Fibroblast of skin of left biceps (primary cell): ENCODE results near the gene DPP7.
"Not testable (repeated sequence)": the region's sequence is repeated elsewhere in the genome, so short reads cannot be mapped to it uniquely, and the experiment has no call there.

Source experiments
- DNase-seq, 2 experiments: peaks; one replicate each; pipeline ENCODE4 v3.0.0-alpha.2; 2013; ENCODE audit warnings: low read depth in 2 of 2

DPP7 gene

DNA sequence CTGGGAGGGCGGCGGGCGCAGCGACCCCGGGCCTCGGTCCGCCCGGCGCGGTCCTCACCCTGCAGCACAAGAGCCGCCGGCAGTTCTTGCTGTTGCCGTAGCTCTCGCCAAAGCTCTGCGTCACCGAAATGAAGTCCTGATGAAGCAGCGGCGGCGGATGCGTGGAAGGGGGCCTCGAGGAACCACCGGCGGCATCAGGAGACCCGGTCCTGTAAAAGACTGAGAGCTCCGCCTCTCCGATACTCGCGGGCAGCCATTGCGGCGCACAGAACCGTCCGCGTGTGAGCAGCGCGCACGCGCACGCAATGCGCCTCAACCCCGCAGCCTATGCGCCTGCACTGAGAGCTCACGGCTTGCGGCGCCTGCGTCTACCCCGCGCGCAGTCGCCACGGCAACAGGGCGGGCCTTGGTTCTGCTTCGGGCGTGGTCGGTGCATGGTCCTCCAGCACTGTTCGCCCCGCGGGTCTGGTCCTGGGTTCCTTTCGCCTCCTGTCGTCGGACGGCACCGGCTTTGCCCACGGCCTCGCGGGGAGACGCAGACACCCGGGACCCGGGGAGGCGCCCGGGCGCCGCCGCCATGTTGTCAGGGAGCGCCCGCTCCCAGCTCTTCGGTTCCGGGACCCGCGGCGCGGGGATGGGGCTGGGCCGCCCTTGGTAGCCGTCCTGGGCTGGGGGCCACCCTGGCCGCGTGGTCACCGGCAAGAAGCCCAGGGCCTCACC lies 15.1 kb upstream of the DPP7 start:
- DNase-seq, result peak; percentile 67 to 71

DNA sequence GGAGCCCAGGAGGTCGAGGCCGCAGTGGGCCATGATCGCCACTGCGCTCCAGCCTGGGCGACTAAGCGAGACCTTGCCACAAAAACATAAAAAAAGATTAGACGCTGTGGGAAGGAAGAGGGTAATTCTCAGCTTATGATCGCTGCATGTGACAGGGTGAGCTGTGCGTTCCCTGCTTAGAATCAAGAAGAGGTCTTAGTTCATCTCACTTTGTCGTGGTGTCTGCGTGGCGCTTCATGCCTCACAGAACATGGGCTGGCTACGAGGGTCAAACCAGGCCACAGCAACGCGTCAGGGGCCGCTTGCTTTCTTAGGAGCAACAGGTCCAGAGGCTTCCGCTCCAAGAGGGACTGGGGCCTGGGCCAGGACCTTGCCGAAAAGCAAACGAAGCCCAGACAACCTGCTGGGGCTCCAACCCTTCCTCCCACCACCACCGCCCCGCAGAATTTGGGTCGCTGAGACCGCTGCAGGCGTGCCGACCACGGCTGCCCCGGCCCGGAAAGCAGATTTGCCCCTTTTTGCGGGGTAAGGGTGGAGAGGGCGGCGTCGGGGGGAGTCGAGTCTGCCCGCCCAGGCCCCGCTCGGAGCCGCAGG lies 14.4 kb upstream of the DPP7 start:
- DNase-seq, result no peak

DNA sequence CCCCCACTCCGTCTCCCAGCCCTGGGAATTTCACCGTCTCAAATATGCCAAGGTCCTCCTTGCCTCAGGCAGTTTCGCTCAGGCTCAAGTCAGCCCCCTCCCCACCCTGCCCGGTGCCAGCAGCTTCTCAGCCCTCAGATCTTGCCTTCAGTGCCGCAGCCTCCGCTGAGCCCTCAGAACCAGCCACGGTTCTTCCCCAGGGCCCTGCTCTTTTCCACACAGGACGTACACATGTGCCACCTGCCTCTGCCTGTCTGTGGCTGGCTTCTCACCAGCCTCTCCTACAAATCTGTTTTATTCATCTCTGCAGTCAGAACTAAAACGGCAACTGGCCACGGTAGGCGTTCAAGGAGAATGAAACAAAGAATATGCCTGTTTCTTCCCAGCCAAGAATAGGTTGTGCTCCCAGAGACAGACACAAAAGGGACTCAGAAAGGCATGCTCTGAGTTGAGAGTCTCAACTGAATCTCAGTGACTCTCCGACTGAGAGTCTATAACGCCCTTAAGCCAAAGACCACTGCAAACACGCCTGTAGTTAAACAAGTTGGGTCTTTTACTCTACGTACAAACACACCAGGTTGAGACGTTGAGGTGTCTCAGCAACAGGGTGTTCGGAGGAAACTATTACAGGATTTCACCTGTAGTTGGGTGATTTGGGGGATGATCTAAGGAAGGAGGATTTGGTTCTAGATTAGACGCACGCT lies 13.8 kb upstream of the DPP7 start:
- DNase-seq, result no peak

DNA sequence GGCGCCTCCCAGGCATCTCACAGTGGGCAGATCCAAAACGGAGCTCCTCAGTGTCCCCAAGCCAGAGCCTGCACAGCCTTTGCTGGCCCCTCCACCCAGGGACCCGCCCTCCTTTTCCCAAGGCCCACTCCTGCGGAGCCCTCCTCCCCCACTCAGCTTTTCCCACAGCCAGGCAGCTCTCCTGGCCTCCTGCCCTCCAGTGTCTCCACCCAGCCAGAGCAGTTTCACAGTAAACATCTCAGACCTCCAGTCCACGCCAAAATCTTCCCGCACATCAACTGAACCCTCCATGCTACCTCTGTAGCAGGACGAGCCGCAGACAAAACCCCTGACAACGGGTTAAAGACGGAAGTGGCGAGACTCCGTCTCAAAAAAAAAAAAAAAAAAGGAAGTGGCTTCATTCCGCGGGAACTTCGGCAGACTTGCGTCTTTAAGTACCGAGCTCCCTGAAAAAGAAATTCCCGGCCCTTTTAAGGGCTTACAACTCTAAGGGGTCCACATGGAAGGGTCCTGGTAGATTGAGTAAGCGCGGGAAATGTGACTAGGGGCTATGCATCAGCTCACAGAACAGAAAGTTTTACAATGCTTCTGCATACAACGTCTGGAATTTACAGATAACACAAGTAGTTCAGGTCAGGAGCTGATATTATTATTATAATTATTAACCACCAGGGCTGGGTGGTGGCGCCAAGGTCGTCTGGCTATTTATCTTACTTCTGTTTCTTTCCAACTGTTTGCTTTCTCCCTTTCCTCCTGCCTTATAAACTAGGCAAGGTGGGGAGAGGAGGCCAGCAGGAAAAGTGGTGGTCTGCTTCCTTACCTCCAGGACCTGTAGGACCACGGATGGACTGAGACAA lies 13.0 kb upstream of the DPP7 start:
- DNase-seq, result no peak

DNA sequence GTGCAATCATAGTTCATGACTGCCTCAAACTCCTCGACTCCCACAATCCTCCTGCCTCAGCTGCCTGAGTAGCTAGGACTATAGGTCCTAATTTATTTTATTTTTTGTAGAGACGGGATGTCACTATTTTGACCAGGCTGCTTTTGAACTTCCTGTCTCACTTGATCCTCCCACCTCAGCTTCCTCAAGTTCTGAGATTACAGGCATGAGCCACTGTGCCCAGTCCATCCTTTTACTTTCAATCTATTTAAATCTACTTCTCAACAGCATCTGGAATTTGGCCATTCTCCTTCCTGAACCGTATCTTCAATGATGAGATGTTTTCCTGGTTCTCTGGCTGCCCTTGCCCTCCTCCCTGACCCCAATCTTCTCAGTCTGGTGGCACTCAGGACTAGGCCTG lies 12.3 kb upstream of the DPP7 start:
- DNase-seq, result no peak

DNA sequence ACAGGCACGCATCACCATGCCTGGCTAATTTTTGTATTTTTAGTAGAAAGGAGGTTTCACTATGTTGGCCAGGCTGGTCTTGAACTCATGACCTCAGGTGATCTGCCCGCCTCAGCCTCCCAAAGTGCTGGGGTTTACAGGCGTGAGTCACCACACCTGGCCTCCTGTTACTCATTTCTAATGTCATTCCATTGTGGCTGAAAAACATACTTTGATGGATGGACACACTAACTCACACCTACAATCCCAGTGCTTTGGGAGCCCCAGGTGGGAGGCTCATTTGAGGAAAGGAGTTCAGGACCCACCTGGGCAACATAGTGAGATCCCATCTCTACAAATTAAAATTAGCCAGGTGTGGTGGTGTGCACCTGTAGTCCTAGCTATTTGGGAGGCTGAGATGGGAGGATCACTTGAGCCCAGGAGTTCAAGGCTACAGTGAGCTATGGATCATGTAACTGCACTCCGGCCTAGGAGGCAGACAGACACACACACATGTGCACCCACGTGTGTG lies 9.5 kb upstream of the DPP7 start:
- DNase-seq, result not testable (repeated sequence)

DNA sequence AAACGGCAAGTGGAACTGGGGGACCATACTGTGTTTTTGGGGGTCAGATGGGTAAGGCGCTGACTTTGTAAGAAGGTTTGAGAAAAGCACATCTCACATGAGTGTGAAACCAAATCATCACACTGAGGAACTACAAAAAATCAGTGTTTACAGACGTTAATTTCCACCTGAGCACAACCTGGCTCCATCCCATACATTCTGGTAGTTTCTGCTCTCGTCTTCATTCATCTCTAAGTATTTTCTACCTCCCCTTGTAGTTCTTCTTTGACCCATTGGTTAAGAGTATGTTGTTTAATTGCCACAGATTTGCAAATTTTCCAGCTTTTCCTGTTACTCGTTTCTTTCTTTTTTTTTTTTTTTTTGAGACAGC lies 8.9 kb upstream of the DPP7 start:
- DNase-seq, result no peak

DNA sequence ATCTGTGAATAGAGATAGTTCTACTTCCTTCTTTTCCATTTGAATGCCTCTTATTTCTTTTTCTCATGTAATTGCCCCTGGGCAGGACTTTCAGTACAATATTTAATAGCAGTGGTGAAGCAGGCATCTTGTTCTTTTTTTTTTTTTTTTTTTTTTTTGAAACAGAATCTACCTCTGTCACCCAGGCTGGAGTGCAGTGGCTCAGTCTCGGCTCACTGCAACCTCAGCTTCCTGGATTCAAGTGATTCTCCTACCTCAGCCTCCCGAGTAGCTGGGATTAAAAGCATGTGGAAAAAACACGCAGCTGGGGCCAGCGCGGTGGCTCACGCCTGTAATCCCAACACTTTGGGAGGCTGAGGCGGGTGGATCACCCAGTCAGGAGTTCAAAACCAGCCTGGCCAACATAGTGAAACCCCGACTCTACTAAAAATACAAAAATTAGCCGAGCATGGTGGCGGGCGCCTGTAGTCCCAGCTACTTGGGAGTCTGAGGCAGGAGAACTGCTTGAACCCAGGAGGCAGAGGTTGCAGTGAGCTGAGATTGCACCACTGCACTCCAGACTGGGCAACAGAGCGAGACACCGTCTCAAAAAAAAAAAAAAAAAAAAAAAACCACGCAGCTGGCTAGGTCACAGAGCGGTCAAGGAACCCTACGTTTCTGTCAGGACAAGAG lies 8.4 kb upstream of the DPP7 start:
- not testable (repeated sequence) for DNase-seq

DNA sequence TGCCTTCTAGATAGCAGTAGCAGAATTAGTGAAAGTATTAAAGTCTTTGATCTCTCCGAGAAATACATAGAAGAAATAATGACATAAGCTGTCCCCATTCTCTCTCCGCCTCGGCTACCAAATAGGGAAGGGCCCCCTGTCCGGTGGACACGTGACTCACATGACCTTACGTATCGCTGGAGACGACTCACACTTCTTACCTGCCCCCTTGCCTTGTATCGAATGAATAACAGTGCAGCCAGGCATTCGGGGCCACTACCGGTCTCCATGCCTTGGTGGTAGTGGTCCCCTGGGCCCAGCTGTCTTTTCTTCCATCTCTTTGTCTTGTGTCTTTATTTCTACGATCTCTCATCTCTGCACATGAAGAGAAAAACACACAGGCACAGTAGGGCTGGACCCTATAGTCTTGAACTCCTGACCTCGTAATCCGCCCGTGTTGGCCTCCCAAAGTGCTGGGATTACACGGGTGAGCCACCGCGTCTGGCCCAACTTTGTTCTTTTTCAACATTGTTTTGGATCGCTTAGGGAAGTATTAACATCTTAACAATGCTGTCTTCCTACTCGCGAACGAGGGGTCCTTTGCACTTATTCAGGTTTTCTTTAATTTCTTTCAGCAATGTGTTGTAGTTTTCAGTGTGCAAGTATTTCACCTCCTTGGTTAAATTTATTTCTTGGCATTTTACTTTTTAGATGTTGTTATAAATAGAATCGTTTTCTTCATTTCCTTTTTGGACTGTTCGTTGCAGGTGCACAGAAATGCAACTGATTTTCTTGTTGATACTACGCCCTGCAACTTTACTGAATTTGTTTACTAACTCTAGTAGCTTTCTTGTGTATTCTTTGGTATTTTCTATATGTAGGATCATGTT lies 7.6 kb upstream of the DPP7 start:
- not testable (repeated sequence) for DNase-seq

DNA sequence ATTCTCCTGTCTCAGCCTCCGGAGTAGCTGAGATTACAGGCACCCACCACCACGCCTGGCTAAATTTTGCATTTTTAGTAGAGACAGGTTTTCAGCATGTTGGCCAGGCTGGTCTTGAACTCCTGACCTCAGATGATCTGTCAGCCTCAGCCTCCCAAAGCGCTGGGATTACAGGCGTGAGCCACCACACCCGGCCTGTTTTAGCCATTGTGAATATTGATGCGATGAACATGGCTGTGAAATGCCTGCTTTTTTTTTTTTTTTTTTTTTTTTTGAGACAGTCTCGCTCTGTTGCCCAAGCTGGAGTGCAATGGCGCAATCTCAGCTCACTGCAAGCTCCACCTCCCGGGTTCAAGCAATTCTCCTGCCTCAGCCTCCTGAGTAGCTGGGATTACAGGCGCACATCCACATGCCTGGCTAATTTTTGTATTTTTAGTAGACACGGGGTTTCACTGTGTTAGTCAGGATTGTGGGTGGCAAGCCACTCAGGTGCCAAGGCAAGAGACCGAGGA lies 3.6 kb upstream of the DPP7 start:
- DNase-seq, result not testable (repeated sequence)

DNA sequence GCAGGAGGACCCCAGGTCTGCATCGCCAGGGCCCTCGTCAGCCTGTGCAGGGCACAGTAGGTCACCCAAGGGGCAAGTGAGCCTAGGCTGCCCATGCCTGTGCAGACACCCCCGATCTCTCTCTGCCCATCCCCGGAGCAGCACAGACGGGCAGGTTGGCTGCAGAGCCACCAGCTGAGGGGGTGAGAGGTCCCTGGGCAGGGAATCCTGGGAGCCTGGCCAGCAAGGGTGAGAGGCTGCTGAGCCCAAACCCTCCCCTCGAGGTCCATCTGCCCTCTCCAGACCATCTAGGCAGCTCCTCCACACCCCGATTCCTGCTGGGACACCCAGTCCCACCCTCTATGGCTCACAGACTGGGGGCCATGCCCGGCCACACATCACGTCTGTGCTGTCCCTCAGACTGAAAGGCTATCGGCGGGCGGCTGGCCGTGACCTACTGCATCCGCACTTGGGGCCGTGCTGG lies 2.8 kb upstream of the DPP7 start:
- no peak for DNase-seq

DNA sequence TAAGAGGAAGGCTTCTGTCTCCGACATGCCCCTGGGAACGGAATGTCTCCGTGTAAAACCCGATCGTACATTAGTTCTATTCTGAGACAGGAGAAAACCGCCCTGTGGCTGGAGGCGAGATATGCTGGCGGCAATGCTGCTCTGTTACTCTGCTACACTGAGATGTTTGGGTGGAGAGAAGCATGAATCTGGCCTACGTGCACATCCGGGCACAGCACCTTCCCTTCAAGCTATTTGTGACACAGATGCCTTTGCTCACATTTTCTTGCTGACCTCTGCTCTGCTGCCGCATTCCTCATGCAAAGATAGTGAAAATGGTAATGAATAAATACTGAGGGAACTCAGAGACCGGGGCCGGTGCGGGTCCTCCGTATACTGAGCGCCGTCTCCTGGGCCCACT lies 2.2 kb upstream of the DPP7 start:
- DNase-seq, result no peak

DNA sequence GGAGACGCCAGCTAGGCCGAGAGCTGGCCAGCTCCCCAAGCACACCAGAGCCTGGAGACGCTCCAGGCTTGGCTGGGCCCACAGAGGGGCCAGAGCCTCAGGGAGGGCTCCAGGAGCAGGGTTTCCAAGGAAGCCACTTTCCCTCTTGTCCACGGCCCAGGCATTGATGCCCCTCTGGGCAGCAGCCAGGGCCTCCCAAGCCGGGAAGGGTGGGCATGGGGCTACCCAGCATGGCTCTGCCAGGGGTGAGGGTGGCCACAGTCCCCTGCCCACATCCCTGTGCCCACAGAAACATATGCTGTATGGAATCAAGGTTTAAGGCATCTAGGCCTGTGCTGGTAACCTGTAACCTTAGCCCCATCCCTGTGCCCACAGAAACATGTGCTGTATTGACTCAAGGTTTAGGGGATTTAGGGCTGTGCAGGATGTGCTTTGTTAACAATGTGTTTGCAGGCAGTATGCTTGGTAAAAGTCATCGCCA lies 1.5 kb upstream of the DPP7 start:
- DNase-seq, result no peak

DNA sequence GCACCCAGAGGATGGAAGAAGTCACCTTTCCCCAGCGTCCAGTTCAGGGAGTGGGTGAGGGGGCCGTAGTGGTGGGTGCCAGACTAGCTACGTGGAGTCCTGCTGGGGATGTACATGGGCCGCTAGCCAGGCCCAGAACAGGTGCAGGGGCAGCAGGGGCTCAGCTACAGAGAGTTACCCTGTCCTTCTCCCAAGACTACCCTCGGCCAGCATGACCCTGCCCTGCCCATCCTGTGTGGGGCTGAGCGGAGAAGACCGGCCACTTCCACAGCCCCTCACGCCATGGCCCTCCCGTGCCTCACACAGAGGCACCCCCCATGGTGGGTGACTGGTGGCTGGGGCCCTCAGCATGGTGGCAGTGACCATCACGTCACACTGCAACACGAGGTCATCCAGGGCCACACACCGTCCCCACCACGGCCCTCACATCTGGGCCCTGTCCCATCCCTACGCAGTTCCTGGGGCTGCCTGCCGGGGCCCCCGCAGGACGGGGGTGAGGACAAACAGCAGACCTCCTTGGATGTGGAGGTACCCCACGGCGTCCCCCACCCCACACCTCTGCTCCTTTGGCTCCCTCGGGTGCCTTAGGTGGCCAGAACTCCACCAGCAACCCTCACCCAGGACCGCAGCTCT lies 977 bp upstream of the DPP7 start:
- DNase-seq, result no peak

DNA sequence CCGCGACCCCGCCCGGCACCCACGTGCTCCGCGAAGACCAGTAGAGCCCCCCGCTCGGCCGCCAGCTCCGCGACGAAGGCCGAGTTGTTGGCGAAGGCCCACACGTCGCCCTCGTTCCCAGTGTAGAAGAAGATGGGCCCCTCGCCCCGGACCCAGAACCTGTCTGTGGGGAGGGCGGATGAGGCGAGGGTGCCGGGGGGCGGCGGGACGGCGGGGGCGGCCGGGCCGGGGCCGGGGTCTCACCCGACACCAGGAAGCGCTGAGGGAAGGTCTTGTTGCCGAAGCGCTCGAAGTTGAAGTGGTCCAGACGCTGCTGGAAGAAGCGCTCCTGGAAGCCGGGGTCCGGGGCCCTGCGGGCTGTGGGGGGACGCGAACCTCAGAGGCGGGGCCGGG lies 317 bp downstream of the DPP7 start:
- DNase-seq, result no peak

DNA sequence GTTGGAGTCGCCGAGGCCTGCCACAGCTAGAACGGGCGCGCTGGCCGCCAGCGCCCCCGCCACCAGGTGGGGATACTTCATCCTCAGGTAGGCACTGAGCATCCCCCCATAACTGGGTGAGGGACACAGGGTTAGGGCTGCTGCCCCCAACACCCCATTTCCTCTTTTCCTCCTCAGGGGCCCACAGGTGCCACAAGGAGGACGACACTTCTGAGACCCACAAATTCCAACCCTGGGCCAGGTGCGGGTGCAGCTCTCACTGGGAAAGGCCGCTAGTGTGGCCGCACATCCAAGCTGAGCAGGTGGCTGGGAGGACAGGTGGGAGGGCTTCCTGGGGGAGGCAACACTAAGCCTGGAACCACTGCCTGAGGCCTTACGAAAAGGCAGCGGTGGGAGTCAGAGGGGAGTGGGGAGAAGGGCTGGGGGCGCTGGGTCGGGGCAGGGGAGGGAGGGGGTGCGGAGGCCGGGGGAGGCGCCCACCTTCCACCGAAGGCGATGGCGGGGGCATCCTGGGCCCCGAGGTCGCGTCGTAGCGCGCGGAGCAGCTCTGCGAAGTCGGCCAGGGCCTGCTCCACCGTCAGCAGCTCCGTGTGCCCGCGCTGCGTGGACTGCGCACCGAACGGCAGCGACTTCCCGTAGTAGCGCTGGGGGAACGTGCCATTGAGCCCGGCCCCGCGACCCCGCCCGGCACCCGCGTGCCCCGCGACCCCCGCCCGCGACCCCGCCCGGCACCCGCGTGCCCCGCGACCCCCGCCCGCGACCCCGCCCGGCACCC lies 961 bp downstream of the DPP7 start:
- no peak for DNase-seq

DNA sequence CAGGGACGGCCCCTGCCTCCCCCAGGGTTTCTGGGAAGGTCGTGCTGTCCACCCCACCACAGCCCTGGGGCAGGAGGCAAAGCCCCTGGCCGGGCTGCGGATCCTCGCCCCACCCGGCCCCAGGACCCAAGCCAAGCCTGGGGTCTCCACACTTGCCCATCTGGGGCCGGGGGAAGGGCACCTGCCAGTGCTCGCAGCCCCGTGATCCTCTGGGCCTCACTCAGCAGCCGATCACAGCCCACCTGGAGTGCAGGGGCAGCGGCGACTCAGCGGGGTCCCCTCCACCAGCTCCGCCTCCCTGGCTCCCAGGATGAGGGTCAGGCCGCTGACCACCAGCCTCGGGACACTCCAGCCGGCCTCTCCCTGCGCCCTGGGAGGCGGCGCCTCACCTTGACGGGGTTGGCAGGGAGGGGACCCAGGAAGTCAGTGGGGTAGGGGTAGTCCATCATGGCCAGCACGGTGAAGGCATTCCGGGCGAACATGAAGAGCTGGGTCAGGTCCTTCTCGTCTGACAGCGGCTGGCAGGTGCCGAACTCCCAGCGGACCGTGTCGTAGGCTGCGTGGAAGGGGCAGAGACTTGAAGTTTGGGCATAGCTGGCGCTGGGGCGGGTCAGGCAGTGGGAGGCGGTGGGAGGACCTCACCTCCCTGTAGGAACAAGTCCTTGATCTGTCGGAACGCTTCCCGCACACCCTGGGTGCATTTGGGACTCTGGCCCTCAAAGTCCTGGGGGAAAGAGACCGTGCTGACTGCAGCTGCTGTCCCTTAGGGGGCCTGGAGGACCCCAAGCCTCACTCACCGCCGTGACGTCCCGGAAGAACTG lies 1.8 kb downstream of the DPP7 start:
- no peak for DNase-seq
